ENCODE measurements around the gene ADCK1.

DNA sequence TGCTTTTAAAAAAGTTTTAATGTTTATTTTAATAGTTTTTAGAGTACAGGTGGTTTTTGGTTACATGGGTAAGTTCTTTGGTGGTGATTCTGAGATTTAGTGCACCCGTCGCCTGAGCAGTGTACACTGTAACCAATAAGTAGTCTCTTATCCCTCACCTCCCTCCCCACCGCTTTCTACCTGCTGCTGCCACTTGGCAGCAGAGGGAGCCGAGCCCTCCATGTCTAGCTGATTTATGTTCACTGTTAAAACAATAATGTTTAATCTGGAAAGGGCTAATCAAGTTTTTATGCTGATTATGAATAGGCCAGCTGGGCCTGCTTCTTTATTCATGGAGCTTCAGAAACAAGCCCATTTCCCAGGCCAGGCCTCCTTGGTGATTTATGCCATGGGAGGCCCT, 73.1 kb downstream of the ADCK1 start:
- no peak for TF ChIP-seq POLR2A (IDR thresholded peaks at IDR 0.05)
- TF ChIP-seq, protein P1, sequence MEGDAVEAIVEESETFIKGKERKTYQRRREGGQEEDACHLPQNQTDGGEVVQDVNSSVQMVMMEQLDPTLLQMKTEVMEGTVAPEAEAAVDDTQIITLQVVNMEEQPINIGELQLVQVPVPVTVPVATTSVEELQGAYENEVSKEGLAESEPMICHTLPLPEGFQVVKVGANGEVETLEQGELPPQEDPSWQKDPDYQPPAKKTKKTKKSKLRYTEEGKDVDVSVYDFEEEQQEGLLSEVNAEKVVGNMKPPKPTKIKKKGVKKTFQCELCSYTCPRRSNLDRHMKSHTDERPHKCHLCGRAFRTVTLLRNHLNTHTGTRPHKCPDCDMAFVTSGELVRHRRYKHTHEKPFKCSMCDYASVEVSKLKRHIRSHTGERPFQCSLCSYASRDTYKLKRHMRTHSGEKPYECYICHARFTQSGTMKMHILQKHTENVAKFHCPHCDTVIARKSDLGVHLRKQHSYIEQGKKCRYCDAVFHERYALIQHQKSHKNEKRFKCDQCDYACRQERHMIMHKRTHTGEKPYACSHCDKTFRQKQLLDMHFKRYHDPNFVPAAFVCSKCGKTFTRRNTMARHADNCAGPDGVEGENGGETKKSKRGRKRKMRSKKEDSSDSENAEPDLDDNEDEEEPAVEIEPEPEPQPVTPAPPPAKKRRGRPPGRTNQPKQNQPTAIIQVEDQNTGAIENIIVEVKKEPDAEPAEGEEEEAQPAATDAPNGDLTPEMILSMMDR (IDR thresholded peaks at IDR 0.05) = no peak
- no peak for TF ChIP-seq POLR2AphosphoS5 (IDR thresholded peaks at IDR 0.05; ENCODE audit: insufficient read depth in 1 of 2, low read depth in 1 of 2)

All from vagina (tissue), 2 donors.